ENCODE measurements around the gene CCHCR1.

DNA sequence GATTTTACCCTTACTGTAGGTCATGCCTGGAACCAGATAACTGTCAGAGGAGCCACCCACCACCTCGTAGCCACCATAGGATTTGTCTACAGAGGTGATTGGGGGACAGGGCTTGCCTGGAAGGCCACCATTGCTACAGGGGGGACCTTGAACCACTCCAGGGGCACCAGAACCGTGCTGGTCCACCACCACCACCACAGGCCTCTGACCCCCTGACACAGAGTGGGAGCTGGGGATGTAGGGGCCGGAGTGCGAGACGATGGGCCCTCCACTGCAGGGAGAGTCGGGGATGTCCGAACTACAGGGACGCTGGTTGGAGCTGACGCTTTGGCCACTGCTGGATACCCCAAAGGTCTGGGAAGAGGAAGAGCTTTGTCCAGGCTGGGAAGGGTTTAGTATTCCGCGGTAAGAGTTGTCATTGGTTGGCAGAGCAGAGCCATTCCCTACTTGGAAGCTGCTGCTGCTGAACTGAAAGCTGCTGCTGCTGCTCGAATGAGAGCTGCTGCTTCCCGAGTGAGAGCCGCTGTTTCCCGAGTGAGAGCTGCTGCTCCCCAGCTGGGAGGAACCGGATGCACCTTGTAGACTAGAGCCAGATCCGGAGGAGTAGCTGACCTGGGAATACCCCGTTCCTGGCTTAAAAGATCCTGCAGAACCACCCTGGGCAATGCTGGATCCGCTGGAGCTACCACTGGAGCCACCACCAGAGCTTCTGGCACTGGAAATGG is 40.8 kb downstream of the CCHCR1 start:
- TF ChIP-seq, protein P1, sequence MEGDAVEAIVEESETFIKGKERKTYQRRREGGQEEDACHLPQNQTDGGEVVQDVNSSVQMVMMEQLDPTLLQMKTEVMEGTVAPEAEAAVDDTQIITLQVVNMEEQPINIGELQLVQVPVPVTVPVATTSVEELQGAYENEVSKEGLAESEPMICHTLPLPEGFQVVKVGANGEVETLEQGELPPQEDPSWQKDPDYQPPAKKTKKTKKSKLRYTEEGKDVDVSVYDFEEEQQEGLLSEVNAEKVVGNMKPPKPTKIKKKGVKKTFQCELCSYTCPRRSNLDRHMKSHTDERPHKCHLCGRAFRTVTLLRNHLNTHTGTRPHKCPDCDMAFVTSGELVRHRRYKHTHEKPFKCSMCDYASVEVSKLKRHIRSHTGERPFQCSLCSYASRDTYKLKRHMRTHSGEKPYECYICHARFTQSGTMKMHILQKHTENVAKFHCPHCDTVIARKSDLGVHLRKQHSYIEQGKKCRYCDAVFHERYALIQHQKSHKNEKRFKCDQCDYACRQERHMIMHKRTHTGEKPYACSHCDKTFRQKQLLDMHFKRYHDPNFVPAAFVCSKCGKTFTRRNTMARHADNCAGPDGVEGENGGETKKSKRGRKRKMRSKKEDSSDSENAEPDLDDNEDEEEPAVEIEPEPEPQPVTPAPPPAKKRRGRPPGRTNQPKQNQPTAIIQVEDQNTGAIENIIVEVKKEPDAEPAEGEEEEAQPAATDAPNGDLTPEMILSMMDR (IDR thresholded peaks at IDR 0.05) = no peak
- no peak for TF ChIP-seq POLR2A (IDR thresholded peaks at IDR 0.05)
- TF ChIP-seq POLR2AphosphoS5 (IDR thresholded peaks at IDR 0.05) = no peak
